KOPT-K1 (cell line): ENCODE results near the gene KRT72.

Experiments
- H3K27ac ChIP-seq: fragments of 200-600 bp; sonication (generic); 2 replicates; pipeline ENCODE4 v1.5.1; 2016; ENCODE audit warnings: antibody characterized with exemption, mild to moderate bottlenecking, low read depth, low read length; ENCODE audit not compliant: poor library complexity, severe bottlenecking
- H3K36me3 ChIP-seq: fragments of 200-600 bp; sonication (generic); 2 replicates; pipeline ENCODE4 v1.5.1; 2017; ENCODE audit warnings: antibody characterized with exemption, mild to moderate bottlenecking, low read length, moderate library complexity; ENCODE audit not compliant: insufficient read depth
- H3K9me3 ChIP-seq: fragments of 200-600 bp; sonication (generic); 2 replicates; pipeline ENCODE4 v1.5.1; 2017; ENCODE audit warnings: antibody characterized with exemption, low read length, mild to moderate bottlenecking; ENCODE audit not compliant: insufficient read depth, poor library complexity, severe bottlenecking

The KRT72 gene

GRCh38 chr12:52561880-52562449 lies 39.3 kb downstream of the KRT72 start:
- Histone ChIP-seq H3K9me3 (no peaks in the 10 kb centered on the region), H3K36me3 (no peaks in the 10 kb centered on the region), H3K27ac (no peak overlapping the region)

GRCh38 chr12:52559979-52560378 lies 41.3 kb downstream of the KRT72 start:
- H3K36me3 ChIP-seq = no peaks in the 10 kb centered on the region
- no peak overlapping the region for H3K27ac ChIP-seq
- no peaks in the 10 kb centered on the region for H3K9me3 ChIP-seq

- Histone ChIP-seq H3K27ac (no peak overlapping the region), H3K36me3 (no peaks in the 10 kb centered on the region)
These were observed 42.4 kb downstream of the KRT72 start for GRCh38 chr12:52558781-52559445.

GRCh38 chr12:52557476-52557875 lies 43.8 kb downstream of the KRT72 start:
- no peak overlapping the region for H3K27ac ChIP-seq
- no peaks in the 10 kb centered on the region for H3K9me3 ChIP-seq
- no peaks in the 10 kb centered on the region for H3K36me3 ChIP-seq

More at GRCh38 chr12:52558781-52559445, 42.4 kb downstream of the KRT72 start:
- H3K9me3 ChIP-seq = no peaks in the 10 kb centered on the region

GRCh38 chr12:52555577-52555976 lies 45.7 kb downstream of the KRT72 start:
- no peaks in the 10 kb centered on the region for H3K9me3 ChIP-seq
- H3K36me3 ChIP-seq = no peaks in the 10 kb centered on the region
- no peak overlapping the region for H3K27ac ChIP-seq

- H3K36me3 ChIP-seq = no peaks in the 10 kb centered on the region
- no peaks in the 10 kb centered on the region for H3K9me3 ChIP-seq
- no peak within 1 kb of the TSS for H3K27ac ChIP-seq
These were observed 48.5 kb downstream of the KRT72 start, which contains the start of gene KRT71 for GRCh38 chr12:52552681-52553195. KRT71 (minus strand) TSS chr12:52553145; CDS start chr12:52553077, 68 bp downstream.

GRCh38 chr12:52552055-52552454 lies 49.2 kb downstream of the KRT72 start:
- Histone ChIP-seq H3K36me3 (no peaks in the 10 kb centered on the region), H3K9me3 (no peaks in the 10 kb centered on the region), H3K27ac (no peak overlapping the region)

- Histone ChIP-seq H3K27ac (no peak overlapping the region), H3K9me3 (no peaks in the 10 kb centered on the region), H3K36me3 (no peaks in the 10 kb centered on the region)
These were observed 49.9 kb downstream of the KRT72 start for GRCh38 chr12:52551216-52551865.

GRCh38 chr12:52546126-52546525 lies 55.1 kb downstream of the KRT72 start:
- Histone ChIP-seq H3K9me3 (no peaks in the 10 kb centered on the region), H3K36me3 (no peaks in the 10 kb centered on the region), H3K27ac (no peak overlapping the region)

GRCh38 chr12:52543985-52544883 lies 57.0 kb downstream of the KRT72 start:
- no peaks in the 10 kb centered on the region for H3K9me3 ChIP-seq
- no peak overlapping the region for H3K27ac ChIP-seq

GRCh38 chr12:52542785-52543318 lies 58.4 kb downstream of the KRT72 start:
- Histone ChIP-seq H3K27ac (no peak overlapping the region), H3K36me3 (no peaks in the 10 kb centered on the region), H3K9me3 (no peaks in the 10 kb centered on the region)

More at GRCh38 chr12:52543985-52544883, 57.0 kb downstream of the KRT72 start:
- no peaks in the 10 kb centered on the region for H3K36me3 ChIP-seq

GRCh38 chr12:52542157-52542556 lies 59.1 kb downstream of the KRT72 start:
- Histone ChIP-seq H3K27ac (no peak overlapping the region), H3K36me3 (no peaks in the 10 kb centered on the region)

GRCh38 chr12:52541709-52542108 lies 59.6 kb downstream of the KRT72 start:
- no peak overlapping the region for H3K27ac ChIP-seq
- no peaks in the 10 kb centered on the region for H3K36me3 ChIP-seq
- H3K9me3 ChIP-seq = no peaks in the 10 kb centered on the region

More at GRCh38 chr12:52542157-52542556, 59.1 kb downstream of the KRT72 start:
- H3K9me3 ChIP-seq = no peaks in the 10 kb centered on the region

GRCh38 chr12:52540531-52540930 lies 60.7 kb downstream of the KRT72 start:
- H3K36me3 ChIP-seq = no peaks in the 10 kb centered on the region
- H3K9me3 ChIP-seq = no peaks in the 10 kb centered on the region
- no peak overlapping the region for H3K27ac ChIP-seq
